ENCODE data around the gene DRGX. TPM values are rescaled to one million over a fixed set of nuclear protein-coding genes. Genes with fewer than 3 reads are reported as not detected.

DRGX gene
- total and polyA plus RNA-seq, 2 of the 13 experiments (the other 11 are each of a cell fraction or from before 2014, with no cell fraction given), result not detected

DNA sequence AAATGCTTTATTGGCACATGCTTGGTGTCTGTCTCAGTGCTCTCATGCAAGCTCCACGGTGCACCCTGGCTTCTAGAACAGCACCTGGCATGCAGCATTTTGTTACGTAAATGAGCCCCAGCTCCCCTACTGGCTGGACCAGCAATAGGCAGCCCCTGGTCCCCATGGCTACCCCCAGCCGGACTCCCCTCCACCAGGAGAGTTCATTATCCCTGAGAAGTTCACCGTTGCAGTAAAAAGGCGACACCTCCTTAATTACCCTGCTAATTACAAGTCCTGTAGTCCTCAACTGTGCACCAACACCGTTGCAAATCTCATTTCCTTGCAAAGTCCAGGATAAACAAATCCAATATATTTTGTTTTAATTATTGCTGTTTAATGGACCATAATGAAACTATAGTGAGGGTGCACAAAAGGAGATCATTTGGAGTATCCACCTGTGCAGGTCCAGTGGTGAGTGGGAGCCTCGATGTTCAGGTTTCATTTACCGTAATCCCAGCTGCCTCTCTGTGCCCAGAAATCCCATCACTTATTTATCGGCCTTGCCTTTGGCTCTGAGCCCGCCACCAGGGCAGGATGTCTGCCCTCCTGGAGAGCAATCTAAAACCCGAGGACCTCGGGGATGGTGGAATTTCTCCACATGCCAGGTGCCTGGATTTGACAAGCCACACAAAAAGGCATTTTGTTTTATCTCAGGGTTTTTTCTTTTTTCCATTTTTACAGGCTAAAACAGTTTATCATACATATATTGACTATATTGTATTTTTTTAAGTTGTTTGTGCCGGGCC lies 12.8 kb upstream of the DRGX start:
- no peak overlapping the region for H2AFZ ChIP-seq (ENCODE audit: low read length)
- intact Hi-C loops (cut with micrococcal nuclease; ENCODE audit: unreplicated experiment), result no loop called here
- CTCF ChIA-PET (ENCODE audit: low intra/inter-chr PET ratio, low total read pairs), result interaction anchor here (1.9 to 2.1 kb wide), 3 partner anchors 102 to 110 kb away, joined by 7 to 16 read pairs (median 14); no protein-coding TSS in a partner anchor
- ATAC-seq (peak; percentile 81), FAIRE-seq (no peak), DNase-seq (ENCODE audit: low spot score) (peak; percentile 20)
- in situ Hi-C loops (cut with HindIII; ENCODE audit: extremely low pct_ligation_motif_present, low pct_unique_long_range_greater_than_20kb), result no loop called here
- 0 out of 2 replicates have a peak, but pooled peaks cover 3% of the 10 kb centered on the region for H4K20me1 ChIP-seq (ENCODE audit: insufficient read depth, low read length)
- 8% methylated on average over 13 of the region's 13 CpGs for WGBS (ENCODE audit: low lambda C conversion rate)
- TF ChIP-seq, protein P1, sequence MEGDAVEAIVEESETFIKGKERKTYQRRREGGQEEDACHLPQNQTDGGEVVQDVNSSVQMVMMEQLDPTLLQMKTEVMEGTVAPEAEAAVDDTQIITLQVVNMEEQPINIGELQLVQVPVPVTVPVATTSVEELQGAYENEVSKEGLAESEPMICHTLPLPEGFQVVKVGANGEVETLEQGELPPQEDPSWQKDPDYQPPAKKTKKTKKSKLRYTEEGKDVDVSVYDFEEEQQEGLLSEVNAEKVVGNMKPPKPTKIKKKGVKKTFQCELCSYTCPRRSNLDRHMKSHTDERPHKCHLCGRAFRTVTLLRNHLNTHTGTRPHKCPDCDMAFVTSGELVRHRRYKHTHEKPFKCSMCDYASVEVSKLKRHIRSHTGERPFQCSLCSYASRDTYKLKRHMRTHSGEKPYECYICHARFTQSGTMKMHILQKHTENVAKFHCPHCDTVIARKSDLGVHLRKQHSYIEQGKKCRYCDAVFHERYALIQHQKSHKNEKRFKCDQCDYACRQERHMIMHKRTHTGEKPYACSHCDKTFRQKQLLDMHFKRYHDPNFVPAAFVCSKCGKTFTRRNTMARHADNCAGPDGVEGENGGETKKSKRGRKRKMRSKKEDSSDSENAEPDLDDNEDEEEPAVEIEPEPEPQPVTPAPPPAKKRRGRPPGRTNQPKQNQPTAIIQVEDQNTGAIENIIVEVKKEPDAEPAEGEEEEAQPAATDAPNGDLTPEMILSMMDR (CRISPR knock-in tag; IDR thresholded peaks at IDR 0.05), result 0 out of 2 replicates have a peak, but pooled peaks have one; percentile 28
- TF ChIP-seq MYC (CRISPR knock-in tag; IDR thresholded peaks at IDR 0.05; ENCODE audit: borderline replicate concordance), result no peak
- peaks cover 3 to 25% of the 10 kb centered on the region in 2 experiments; a peak in 4 of 5 replicates for H3K27me3 ChIP-seq (ENCODE audit: control insufficient read depth in 1 of 2, insufficient read depth in 2 of 2, low read length in 2 of 2)
- no TSS peak for BruUV-seq (replicated peaks)
- POLR2A ChIA-PET, result no interaction called here
- no peak overlapping the region for H3K4me3 ChIP-seq (replicated peaks in 1 of 3; ENCODE audit: insufficient read depth in 1 of 3, low read depth in 2 of 3, low read length in 3 of 3)
- no peak overlapping the region for H3K9ac ChIP-seq (ENCODE audit: insufficient read depth, low read depth, low read length)
- no peaks in the 10 kb centered on the region for H3K36me3 ChIP-seq (replicated peaks in 1 of 2; ENCODE audit: control insufficient read depth in 1 of 2, insufficient read depth in 2 of 2, low read length in 2 of 2)
- no peak overlapping the region for H3K27ac ChIP-seq (ENCODE audit: extremely low read length, insufficient read depth, low read length)
- H3K4me2 ChIP-seq (ENCODE audit: low read depth, low read length), result no peak overlapping the region
- H3K4me1 ChIP-seq (ENCODE audit: insufficient read depth, low read length), result no peaks in the 10 kb centered on the region
- H3K79me2 ChIP-seq (ENCODE audit: insufficient read depth, low read length), result no peaks in the 10 kb centered on the region
- no peaks in the 10 kb centered on the region for H3K9me3 ChIP-seq (ENCODE audit: low read length)

DNA sequence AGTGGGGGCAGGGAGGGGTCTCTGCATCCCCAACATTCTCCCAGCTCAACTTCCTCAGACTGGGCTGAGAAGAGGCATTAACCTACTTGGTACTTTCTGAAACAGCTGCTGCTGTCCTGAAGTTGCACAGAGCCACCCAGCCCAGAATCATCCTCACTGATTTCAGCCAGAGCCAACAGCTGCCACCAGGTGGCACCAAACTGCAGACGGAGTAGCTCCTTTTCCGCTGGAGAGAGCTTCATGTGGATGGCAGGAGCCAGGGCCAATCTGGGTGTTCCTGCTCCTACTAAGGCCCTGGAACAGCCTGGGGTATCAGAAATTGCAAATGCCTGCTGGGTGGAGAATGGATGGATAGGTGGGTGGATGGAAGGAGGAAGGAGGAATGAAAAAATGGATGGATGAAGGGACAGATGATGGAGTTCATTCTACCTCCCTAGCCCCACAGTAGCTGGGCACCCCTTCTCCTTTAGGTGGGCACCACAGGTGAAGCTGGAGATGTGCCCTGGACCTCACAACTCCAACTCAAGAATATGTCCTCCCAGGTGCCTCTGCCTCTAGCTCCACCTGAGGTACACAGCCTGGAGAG lies 11.8 kb upstream of the DRGX start:
- FAIRE-seq (peak; percentile 76), DNase-seq (ENCODE audit: low spot score) (peak; percentile 52), ATAC-seq (peak; percentile 94)
- ChIA-PET POLR2A (no interaction called here), CTCF (ENCODE audit: low intra/inter-chr PET ratio, low total read pairs) (interaction anchor here (1.9 to 2.1 kb wide), 3 partner anchors 103 to 111 kb away, joined by 7 to 16 read pairs (median 14); no protein-coding TSS in a partner anchor)
- H3K4me2 ChIP-seq (ENCODE audit: low read depth, low read length), result no peak overlapping the region
- H3K27me3 ChIP-seq (ENCODE audit: control insufficient read depth in 1 of 2, insufficient read depth in 2 of 2, low read length in 2 of 2), result peaks cover 3 to 22% of the 10 kb centered on the region in 2 experiments; a peak in 4 of 5 replicates
- H3K79me2 ChIP-seq (ENCODE audit: insufficient read depth, low read length), result no peaks in the 10 kb centered on the region
- intact Hi-C loops (cut with micrococcal nuclease; ENCODE audit: unreplicated experiment), result loop anchor here (1.0 kb wide), 1 partner anchor 105 kb away; no protein-coding TSS in a partner anchor
- in situ Hi-C loops (cut with HindIII; ENCODE audit: extremely low pct_ligation_motif_present, low pct_unique_long_range_greater_than_20kb), result no loop called here
- H3K4me3 ChIP-seq (replicated peaks in 1 of 3; ENCODE audit: insufficient read depth in 1 of 3, low read depth in 2 of 3, low read length in 3 of 3), result no peak overlapping the region
- H4K20me1 ChIP-seq (ENCODE audit: insufficient read depth, low read length), result 0 out of 2 replicates have a peak, but pooled peaks cover 3% of the 10 kb centered on the region
- 6% methylated on average over 2 of the region's 2 CpGs for WGBS (ENCODE audit: low lambda C conversion rate)
- H3K36me3 ChIP-seq (replicated peaks in 1 of 2; ENCODE audit: control insufficient read depth in 1 of 2, insufficient read depth in 2 of 2, low read length in 2 of 2), result no peaks in the 10 kb centered on the region
- H3K4me1 ChIP-seq (ENCODE audit: insufficient read depth, low read length), result no peaks in the 10 kb centered on the region
- H3K9me3 ChIP-seq (ENCODE audit: low read length), result no peaks in the 10 kb centered on the region
- H2AFZ ChIP-seq (ENCODE audit: low read length), result no peak overlapping the region
- H3K27ac ChIP-seq (ENCODE audit: extremely low read length, insufficient read depth, low read length), result no peak overlapping the region
- no peak overlapping the region for H3K9ac ChIP-seq (ENCODE audit: insufficient read depth, low read depth, low read length)
- no TSS peak for BruUV-seq (replicated peaks)
- TF ChIP-seq, protein P2, sequence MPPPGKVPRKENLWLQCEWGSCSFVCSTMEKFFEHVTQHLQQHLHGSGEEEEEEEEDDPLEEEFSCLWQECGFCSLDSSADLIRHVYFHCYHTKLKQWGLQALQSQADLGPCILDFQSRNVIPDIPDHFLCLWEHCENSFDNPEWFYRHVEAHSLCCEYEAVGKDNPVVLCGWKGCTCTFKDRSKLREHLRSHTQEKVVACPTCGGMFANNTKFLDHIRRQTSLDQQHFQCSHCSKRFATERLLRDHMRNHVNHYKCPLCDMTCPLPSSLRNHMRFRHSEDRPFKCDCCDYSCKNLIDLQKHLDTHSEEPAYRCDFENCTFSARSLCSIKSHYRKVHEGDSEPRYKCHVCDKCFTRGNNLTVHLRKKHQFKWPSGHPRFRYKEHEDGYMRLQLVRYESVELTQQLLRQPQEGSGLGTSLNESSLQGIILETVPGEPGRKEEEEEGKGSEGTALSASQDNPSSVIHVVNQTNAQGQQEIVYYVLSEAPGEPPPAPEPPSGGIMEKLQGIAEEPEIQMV (CRISPR knock-in tag; IDR thresholded peaks at IDR 0.05; ENCODE audit: low read depth), result no peak
- TF ChIP-seq RAD21 (CRISPR knock-in tag; IDR thresholded peaks at IDR 0.05) (peak; percentile 63; the same call in 1 of the 2 replicates), MEF2D (CRISPR knock-in tag; IDR thresholded peaks at IDR 0.05) (0 out of 2 replicates have a peak, but pooled peaks have one; percentile 24), HMG20B (CRISPR knock-in tag; conservative IDR thresholded peaks at IDR 0.05) (no peak), NFE2L2 (IDR thresholded peaks at IDR 0.05; ENCODE audit: low read length) (no peak), SMC3 (IDR thresholded peaks at IDR 0.05; ENCODE audit: low read length) (peak; percentile 92), XRCC5 (optimal IDR thresholded peaks at IDR 0.05; ENCODE audit: low read length) (peak; percentile 45), ZNF660 (CRISPR knock-in tag; IDR thresholded peaks at IDR 0.05; ENCODE audit: borderline replicate concordance, low read depth) (no peak)
- TF ChIP-seq, protein P3, sequence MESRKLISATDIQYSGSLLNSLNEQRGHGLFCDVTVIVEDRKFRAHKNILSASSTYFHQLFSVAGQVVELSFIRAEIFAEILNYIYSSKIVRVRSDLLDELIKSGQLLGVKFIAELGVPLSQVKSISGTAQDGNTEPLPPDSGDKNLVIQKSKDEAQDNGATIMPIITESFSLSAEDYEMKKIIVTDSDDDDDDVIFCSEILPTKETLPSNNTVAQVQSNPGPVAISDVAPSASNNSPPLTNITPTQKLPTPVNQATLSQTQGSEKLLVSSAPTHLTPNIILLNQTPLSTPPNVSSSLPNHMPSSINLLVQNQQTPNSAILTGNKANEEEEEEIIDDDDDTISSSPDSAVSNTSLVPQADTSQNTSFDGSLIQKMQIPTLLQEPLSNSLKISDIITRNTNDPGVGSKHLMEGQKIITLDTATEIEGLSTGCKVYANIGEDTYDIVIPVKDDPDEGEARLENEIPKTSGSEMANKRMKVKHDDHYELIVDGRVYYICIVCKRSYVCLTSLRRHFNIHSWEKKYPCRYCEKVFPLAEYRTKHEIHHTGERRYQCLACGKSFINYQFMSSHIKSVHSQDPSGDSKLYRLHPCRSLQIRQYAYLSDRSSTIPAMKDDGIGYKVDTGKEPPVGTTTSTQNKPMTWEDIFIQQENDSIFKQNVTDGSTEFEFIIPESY (CRISPR knock-in tag; IDR thresholded peaks at IDR 0.05), result no peak

Measured in HepG2 (cell line).